CD14-positive monocyte (primary cell): ENCODE data around the gene ADK. TPM values are rescaled to one million over a fixed set of nuclear protein-coding genes. Genes with fewer than 3 reads are reported as not detected.
"Not testable (repeated sequence)": the region's sequence is repeated elsewhere in the genome, so short reads cannot be mapped to it uniquely, and the experiment has no call there.

Experiments used
- DNase-seq, 3 donors: peaks; one replicate each; pipeline ENCODE4 v3.0.0-alpha.2; 2011 to 2022
- H2AFZ ChIP-seq: 2 replicates; pipeline ENCODE4 v1.6.0; 2012; ENCODE audit warnings: mild to moderate bottlenecking, low read depth, low read length, inconsistent platforms; ENCODE audit not compliant: insufficient read depth, poor library complexity, severe bottlenecking
- H3K27ac ChIP-seq, 2 donors: 1 replicate in 1 of 2; 2 replicates in 1 of 2; pipeline ENCODE4 v1.5.1; 2012 to 2013; ENCODE audit warnings: low read length in 2 of 2, control low read depth in 1 of 2, inconsistent platforms in 1 of 2, low read depth in 1 of 2, mild to moderate bottlenecking in 1 of 2
- H3K27me3 ChIP-seq, 2 donors: one replicate each; pipeline versions ENCODE4 v1.6.0 to v1.6.1; 2011 to 2013; ENCODE audit warnings: low read length in 2 of 2; ENCODE audit not compliant: control insufficient read depth in 2 of 2, insufficient read depth in 2 of 2
- H3K36me3 ChIP-seq, 2 donors: replicated peaks in 1 of 2; 1 replicate in 1 of 2; 2 replicates in 1 of 2; pipeline versions ENCODE4 v1.5.1 to v1.6.1; 2012 to 2013; ENCODE audit warnings: low read length in 2 of 2, control low read depth in 1 of 2, inconsistent platforms in 1 of 2, mild to moderate bottlenecking in 1 of 2; ENCODE audit not compliant: insufficient read depth in 2 of 2, control insufficient read depth in 1 of 2
- H3K4me1 ChIP-seq, 2 donors: 1 replicate in 1 of 2; 2 replicates in 1 of 2; pipeline versions ENCODE4 v1.5.1 to v1.6.1; 2012 to 2013; ENCODE audit warnings: low read length in 2 of 2, control low read depth in 1 of 2, inconsistent platforms in 1 of 2, mild to moderate bottlenecking in 1 of 2, moderate library complexity in 1 of 2; ENCODE audit not compliant: insufficient read depth in 2 of 2, control insufficient read depth in 1 of 2
- H3K4me2 ChIP-seq: replicated peaks from 2 replicates; pipeline ENCODE3; 2012; ENCODE audit warnings: low read length, moderate library complexity, mild to moderate bottlenecking; ENCODE audit not compliant: poor library complexity, severe bottlenecking; ENCODE audit errors: extremely low read depth
- H3K4me3 ChIP-seq, 3 experiments: fragments of 200-600 bp in 1 of 3; sonication (generic) in 1 of 3; replicated peaks in 1 of 3; 1 replicate in 2 of 3; 2 replicates in 1 of 3; pipeline ENCODE4 v1.5.1; 2011 to 2013; ENCODE audit warnings: low read length in 3 of 3, mild to moderate bottlenecking in 3 of 3, control low read depth in 2 of 3, low read depth in 2 of 3, inconsistent platforms in 1 of 3, moderate library complexity in 1 of 3
- H3K79me2 ChIP-seq: 2 replicates; pipeline ENCODE4 v1.6.0; 2012; ENCODE audit warnings: mild to moderate bottlenecking, control low read depth, inconsistent platforms, low read length, moderate library complexity; ENCODE audit not compliant: insufficient read depth
- H3K9ac ChIP-seq: 2 replicates; pipeline ENCODE4 v1.6.0; 2017; ENCODE audit warnings: low read length, mild to moderate bottlenecking; ENCODE audit not compliant: insufficient read depth, poor library complexity, severe bottlenecking
- H3K9me3 ChIP-seq, 2 donors: replicated peaks in 1 of 2; 1 replicate in 1 of 2; 2 replicates in 1 of 2; pipeline versions ENCODE4 v1.5.1 to v1.6.1; 2012 to 2013; ENCODE audit warnings: low read length in 2 of 2, control low read depth in 1 of 2; ENCODE audit not compliant: control insufficient read depth in 1 of 2, insufficient read depth in 1 of 2
- H4K20me1 ChIP-seq: 2 replicates; pipeline ENCODE4 v1.6.0; 2012; ENCODE audit warnings: mild to moderate bottlenecking, low read length, control low read depth, moderate library complexity; ENCODE audit not compliant: insufficient read depth
- H3K27ac Mint-ChIP-seq, 7 donors: one replicate each; pipeline ENCODE4 v1.8.0; 2020; ENCODE audit warnings: mild to moderate bottlenecking in 7 of 7, mixed read lengths in 7 of 7, moderate library complexity in 6 of 7, inconsistent platforms in 2 of 7
- H3K27me3 Mint-ChIP-seq, 3 donors: one replicate each; pipeline ENCODE4 v1.8.0; 2021 to 2022; ENCODE audit warnings: low read depth in 3 of 3, mild to moderate bottlenecking in 3 of 3, mixed read lengths in 3 of 3, moderate library complexity in 3 of 3, inconsistent platforms in 1 of 3
- H3K36me3 Mint-ChIP-seq, 2 donors: one replicate each; pipeline ENCODE4 v1.8.0; 2020; ENCODE audit warnings: mixed read lengths in 2 of 2, inconsistent platforms in 1 of 2, mild to moderate bottlenecking in 1 of 2
- H3K4me1 Mint-ChIP-seq: one replicate; pipeline ENCODE4 v1.8.0; 2020; ENCODE audit warnings: mild to moderate bottlenecking, mixed read lengths
- H3K4me3 Mint-ChIP-seq, 2 donors: one replicate each; pipeline ENCODE4 v1.8.0; 2020; ENCODE audit warnings: mild to moderate bottlenecking in 2 of 2, mixed read lengths in 2 of 2, moderate library complexity in 1 of 2
- H3K9me3 Mint-ChIP-seq, 7 donors: one replicate each; pipeline ENCODE4 v1.8.0; 2020 to 2022; ENCODE audit warnings: mixed read lengths in 7 of 7, mild to moderate bottlenecking in 6 of 7, moderate library complexity in 6 of 7, inconsistent platforms in 2 of 7
- WGBS: methylation state at CpG from one replicate; pipeline ENCODE4 v1.1.5; 2013; ENCODE audit warnings: missing lambda C conversion rate; ENCODE audit not compliant: insufficient coverage; 5-methylcytosine and 5-hydroxymethylcytosine counted together
- intact Hi-C, 2 donors: fragments of 100-400 bp; cut with micrococcal nuclease; formaldehyde crosslinking; loops; one replicate each; pipeline versions ENCODE4 v1.15.0 to v1.15.1; 2023
- polyA plus RNA-seq, 3 donors: library from polyadenylated mRNA; depleted of rRNA in 1 of 3; unstranded in 2 of 3; stranded (reverse) in 1 of 3; fragments of 300-500 nt in 2 of 3; fragments of >200 nt in 1 of 3; fragmentation: Illumina TruSeq in 2 of 3; gene quantifications; 1 replicate in 2 of 3; 2 replicates in 1 of 3; pipeline ENCODE4 v1.2.3, GENCODE V29; 2012 to 2021
- TF ChIP-seq, protein P1 (sequence below): fragments of 200-600 bp; IDR thresholded peaks from one replicate; pipeline ENCODE4 v1.8.0; 2022; ENCODE audit warnings: antibody characterized with exemption, mild to moderate bottlenecking

Gene ADK
- polyA plus RNA-seq, 3 donors: 6.4 to 38.2 (median 35.7) TPM

DNA sequence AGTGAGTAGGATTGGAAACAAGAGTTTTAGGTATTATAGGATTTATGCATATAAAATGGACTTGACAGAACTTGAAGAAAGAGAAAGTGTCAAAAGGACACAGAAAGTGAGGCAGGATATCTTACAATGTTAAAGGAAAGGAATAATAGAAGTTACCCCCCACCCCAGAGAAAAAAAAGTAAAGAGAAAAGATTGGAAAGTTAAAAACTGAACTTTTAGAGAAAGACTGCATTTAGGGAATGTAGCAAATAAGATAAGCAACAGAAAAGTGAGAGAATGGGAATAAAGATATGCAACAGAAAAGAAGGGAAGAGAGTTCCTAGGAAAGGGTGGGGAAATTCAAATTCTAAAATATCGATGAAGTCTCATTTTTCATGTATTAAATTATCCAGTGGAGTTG lies 424.9 kb downstream of the ADK start:
- Mint-ChIP-seq H3K27ac (no peak overlapping the region), H3K4me1 (no peaks in the 10 kb centered on the region), H3K27me3 (peaks cover 0 to 2% (median 0%) of the 10 kb centered on the region in 3 donors), H3K9me3 (peaks cover 10 to 24% (median 21%) of the 10 kb centered on the region in 7 donors), H3K4me3 (no peak overlapping the region), H3K36me3 (peaks cover 11 to 32% of the 10 kb centered on the region in 2 donors)
- TF ChIP-seq, protein P1, sequence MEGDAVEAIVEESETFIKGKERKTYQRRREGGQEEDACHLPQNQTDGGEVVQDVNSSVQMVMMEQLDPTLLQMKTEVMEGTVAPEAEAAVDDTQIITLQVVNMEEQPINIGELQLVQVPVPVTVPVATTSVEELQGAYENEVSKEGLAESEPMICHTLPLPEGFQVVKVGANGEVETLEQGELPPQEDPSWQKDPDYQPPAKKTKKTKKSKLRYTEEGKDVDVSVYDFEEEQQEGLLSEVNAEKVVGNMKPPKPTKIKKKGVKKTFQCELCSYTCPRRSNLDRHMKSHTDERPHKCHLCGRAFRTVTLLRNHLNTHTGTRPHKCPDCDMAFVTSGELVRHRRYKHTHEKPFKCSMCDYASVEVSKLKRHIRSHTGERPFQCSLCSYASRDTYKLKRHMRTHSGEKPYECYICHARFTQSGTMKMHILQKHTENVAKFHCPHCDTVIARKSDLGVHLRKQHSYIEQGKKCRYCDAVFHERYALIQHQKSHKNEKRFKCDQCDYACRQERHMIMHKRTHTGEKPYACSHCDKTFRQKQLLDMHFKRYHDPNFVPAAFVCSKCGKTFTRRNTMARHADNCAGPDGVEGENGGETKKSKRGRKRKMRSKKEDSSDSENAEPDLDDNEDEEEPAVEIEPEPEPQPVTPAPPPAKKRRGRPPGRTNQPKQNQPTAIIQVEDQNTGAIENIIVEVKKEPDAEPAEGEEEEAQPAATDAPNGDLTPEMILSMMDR: no peak
- DNase-seq: no peak
- Histone ChIP-seq H3K4me1 (no peaks in the 10 kb centered on the region), H3K4me3 (no peak overlapping the region), H3K27ac (no peak overlapping the region), H3K9ac (no peak overlapping the region), H3K36me3 (no peaks in the 10 kb centered on the region), H3K4me2 (no peak overlapping the region), H4K20me1 (no peaks in the 10 kb centered on the region), H3K79me2 (no peaks in the 10 kb centered on the region), H3K27me3 (no peaks in the 10 kb centered on the region), H2AFZ (no peak overlapping the region), H3K9me3 (peaks cover 0 to 5% of the 10 kb centered on the region in 2 donors)
- WGBS: no CpG with 5 or more reads among the region's 1 CpG
- intact Hi-C loops: no loop called here

- H3K27me3 Mint-ChIP-seq: peaks cover 0 to 2% (median 0%) of the 10 kb centered on the region in 3 donors
- Histone ChIP-seq H3K27me3 (no peaks in the 10 kb centered on the region), H3K9me3 (peaks cover 0 to 5% of the 10 kb centered on the region in 2 donors), H3K4me1 (no peaks in the 10 kb centered on the region), H3K36me3 (no peaks in the 10 kb centered on the region), H3K4me3 (no peak overlapping the region), H2AFZ (no peak overlapping the region), H4K20me1 (no peaks in the 10 kb centered on the region), H3K9ac (no peak overlapping the region), H3K4me2 (no peak overlapping the region), H3K79me2 (no peaks in the 10 kb centered on the region), H3K27ac (no peak overlapping the region)
- no peak overlapping the region for H3K27ac Mint-ChIP-seq
- no CpG with 5 or more reads among the region's 3 CpGs for WGBS
- intact Hi-C loops: no loop called here
- peaks cover 8 to 29% of the 10 kb centered on the region in 2 donors for H3K36me3 Mint-ChIP-seq
- peaks cover 10 to 21% (median 21%) of the 10 kb centered on the region in 7 donors for H3K9me3 Mint-ChIP-seq
- TF ChIP-seq, protein P1: no peak
- DNase-seq: no peak
- H3K4me3 Mint-ChIP-seq: no peak overlapping the region
- no peaks in the 10 kb centered on the region for H3K4me1 Mint-ChIP-seq
Observed at GRCh38 chr10:74576586-74576985, 425.6 kb downstream of the ADK start.

- H3K36me3 ChIP-seq, H4K20me1 ChIP-seq, H3K27ac Mint-ChIP-seq, H3K27me3 Mint-ChIP-seq, intact Hi-C loops, H3K4me1 Mint-ChIP-seq, H3K9ac ChIP-seq, H3K4me2 ChIP-seq, DNase-seq, H3K4me3 Mint-ChIP-seq, H3K4me3 ChIP-seq, H3K9me3 ChIP-seq, H3K4me1 ChIP-seq, H3K9me3 Mint-ChIP-seq, H2AFZ ChIP-seq, H3K79me2 ChIP-seq, H3K27me3 ChIP-seq, H3K36me3 Mint-ChIP-seq, H3K27ac ChIP-seq: not testable (repeated sequence)
- 100% methylated on average over 1 of the region's 2 CpGs for WGBS
Observed at GRCh38 chr10:74580438-74580837, 429.4 kb downstream of the ADK start.
